GM21515 (cell line): ENCODE measurements around the gene CATSPERZ.
A peak's percentile ranks its signal among the peaks of the same experiment; 100 is the strongest.

Source experiments
- ATAC-seq: cut with Tn5 transposase; IDR thresholded peaks from one replicate; pipeline ENCODE4 v1.9.1; 2021; ENCODE audit not compliant: unreplicated experiment

Gene CATSPERZ

DNA sequence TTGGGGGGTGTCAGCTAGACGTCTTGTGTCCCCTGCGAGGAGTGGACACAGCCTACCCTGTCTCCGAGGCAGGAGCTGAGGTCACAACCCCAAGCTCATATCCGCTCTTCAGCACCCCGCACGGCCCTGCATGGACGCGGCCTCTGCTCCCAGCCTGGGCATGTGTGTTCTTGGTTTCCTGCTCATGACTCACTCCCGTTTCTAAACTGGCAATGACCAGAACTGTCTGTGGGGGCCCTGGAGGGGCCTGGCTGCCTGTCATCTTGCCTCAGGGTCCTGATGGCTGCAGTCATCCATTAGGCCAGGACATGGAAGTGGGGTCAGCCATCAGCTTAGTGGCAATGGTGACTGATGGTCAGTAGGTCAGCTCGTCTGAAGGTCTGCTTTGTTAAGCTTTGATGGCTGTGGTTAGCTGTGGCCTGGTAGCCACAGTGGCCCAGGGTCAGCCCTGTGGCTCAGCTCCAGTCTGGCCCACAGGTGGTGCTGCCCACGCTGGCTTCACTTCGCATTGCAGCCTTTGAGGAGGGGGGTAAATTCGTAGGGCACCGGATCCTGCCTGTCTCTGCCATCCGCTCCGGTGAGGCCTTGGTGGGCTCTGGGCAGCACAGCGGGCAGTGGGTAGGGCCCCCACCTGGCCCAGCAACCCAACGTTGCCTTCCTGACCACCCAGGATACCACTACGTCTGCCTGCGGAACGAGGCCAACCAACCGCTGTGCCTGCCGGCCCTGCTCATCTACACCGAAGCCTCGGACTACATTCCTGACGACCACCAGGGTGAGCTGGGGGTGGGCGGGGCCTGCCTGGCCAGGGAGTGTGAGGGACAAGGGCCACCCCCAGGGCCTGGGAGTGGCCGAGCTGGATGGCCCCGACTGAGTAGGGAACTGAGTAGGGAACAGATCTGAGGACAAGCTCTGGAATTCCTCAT is 36.9 kb upstream of the CATSPERZ start:
- no peak for ATAC-seq

DNA sequence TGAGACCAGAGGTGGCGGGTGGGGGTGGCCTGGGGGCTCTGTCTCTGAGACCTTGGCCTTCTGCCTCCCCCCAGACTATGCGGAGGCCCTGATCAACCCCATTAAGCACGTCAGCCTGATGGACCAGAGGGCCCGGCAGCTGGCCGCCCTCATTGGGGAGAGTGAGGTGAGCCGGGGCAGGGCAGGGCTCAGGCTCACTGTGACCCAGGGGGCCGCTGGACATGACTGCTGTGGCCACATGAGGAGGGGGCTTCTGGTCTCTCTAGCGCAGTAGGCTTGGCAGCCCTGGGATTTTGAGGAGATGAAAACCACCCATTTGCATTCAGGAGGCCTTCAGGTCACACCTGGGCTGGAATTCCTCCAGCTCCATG is 36.2 kb upstream of the CATSPERZ start:
- no peak for ATAC-seq

DNA sequence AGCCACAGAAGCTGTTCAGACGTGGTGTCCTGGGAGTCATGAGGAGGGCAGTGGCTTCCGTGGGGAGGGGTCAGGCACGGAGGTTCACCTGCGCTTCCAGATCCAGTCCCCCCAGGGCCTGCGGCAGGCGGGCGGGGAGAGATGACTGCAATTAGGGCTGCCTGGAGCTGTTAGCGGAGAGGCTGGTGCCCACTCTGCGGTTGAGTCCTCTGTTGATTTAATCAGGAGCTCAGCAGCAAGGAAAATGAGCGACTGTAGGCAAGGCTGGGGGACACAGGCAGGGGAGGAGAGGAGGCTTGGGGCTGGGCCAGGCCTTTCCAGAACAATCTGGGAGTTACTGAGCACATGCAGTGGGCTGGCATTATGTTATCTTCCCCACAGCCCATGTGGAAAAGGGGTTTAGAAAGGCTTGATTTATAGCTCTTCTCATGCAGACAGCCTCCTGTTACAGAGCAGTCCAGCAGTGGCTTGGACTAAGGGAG is 35.7 kb upstream of the CATSPERZ start:
- no peak for ATAC-seq

DNA sequence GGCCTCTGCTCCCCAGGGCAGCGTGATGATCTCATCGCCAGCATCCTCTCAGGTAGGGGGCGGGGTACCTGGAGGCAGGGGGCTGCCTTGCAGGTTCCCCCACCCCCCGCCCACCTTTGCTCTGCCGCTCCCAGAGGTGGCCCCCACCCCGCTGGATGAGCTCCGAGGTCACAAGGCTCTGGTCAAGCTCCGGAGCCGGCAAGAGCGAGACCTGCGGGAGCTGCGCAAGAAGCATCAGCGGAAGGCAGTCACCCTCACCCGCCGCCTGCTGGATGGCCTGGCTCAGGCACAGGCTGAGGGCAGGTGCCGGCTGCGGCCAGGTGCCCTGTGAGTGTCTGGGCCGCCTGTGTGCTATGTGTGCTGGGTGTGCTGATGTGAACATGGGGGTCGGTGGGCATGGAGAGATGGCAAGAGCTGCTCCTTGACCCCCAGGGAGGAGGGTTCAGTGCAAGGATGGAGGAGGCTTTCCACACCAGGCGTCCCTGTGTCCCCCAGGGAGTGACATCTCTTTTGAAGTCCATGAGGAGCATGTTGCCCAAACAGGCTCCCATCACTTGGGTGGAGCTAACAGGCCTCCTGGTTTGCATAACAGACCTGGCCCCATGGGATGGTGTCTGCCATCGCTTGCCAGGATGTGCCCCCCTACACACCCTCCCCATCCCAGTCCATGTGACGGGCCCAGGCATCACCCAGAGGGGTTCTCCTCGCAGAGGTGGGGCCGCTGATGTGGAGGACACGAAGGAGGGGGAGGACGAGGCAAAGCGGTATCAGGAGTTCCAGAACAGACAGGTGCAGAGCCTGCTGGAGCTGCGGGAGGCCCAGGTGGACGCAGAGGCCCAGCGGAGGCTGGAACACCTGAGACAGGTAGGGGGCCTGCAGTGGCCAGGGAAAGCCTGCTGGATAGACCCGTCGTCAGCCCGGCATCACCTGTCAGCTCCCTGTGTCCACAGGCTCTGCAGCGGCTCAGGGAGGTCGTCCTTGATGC is 34.7 kb upstream of the CATSPERZ start:
- ATAC-seq, result no peak

DNA sequence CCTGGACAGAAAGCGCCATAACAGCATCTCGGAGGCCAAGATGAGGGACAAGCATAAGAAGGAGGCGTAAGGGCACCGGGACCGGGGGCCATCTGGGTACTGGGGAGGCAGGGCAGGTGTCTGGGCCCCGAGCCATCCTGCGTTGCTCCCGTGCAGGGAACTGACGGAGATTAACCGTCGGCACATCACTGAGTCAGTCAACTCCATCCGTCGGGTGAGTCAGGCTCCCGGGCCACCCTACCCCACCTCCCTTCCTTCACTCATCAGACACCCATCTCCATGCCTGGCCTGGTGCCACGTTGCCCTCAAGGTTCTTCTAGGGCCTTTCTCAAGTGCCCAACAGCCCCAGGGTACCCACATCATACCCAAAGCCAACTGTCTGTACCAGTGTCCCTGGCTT is 33.8 kb upstream of the CATSPERZ start:
- ATAC-seq, result no peak

DNA sequence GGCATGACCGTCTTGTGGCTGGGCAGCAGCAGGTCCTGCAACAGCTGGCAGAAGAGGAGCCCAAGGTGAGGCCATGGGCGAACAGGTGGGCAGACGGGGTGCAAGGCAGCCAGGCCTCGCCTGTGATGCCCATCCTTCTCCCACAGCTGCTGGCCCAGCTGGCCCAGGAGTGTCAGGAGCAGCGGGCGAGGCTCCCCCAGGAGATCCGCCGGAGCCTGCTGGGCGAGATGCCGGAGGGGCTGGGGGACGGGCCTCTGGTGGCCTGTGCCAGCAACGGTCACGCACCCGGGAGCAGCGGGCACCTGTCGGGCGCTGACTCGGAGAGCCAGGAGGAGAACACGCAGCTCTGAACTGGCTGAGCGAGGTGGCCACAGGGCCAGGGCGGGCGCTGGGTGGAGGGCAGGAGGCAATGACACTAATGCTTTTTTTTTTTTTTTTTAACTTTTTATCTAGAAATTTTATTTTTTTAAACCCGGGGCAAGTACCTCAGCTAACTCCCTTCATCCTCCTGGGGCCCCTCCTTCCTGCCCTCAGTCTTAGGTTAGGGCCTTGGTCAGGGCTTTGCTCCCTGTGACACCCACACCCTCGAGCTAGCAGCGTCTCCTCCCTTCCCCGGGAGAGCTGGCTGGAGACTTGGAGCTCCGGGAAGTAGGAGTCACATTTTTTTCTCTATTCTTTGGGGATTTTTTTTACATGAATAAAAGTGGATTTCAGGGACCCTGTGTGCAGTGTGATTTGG is 32.8 kb upstream of the CATSPERZ start:
- no peak for ATAC-seq

DNA sequence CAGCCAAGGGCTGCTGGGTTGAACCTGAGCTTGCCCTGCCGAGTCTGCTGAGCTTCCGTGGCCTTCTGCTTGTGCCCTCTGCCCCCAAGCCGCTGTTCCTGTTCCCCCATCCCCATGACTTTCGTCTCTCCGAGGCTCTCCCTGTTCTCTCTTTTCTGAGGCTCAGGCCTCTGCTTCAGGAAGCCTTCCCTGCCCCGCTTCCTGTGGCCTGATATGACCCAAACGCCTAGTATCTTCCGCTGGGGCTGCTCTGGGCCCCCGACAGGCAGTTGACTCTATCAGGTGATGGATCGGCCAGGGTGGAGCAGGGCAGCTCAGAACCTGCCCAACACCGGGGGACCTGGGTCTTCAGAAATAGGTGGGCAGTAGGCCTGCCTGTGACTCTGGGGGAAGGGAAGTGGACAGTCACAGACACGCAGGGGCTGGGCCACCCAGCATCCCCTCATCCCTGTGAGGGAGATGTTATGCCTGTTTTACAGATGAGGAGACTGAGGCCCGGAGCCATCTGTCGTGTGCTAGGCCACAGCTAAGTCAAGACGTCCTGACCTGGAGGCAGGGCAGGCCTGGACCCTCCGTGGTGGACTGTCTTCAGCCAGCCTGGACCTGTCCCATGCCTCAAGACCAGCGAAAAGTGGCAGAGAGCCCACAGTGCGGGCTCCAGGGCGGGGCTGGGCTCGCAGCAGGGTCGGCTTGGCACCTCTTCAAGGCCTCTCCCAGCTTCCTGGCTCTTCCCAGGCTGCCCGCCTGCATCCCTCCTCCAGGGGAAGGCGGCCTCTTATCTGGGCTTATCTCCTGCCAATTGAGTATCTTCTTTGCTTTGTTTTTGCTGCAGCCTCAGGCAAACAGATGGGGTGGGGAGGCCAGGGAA is 31.9 kb upstream of the CATSPERZ start:
- ATAC-seq, result no peak

DNA sequence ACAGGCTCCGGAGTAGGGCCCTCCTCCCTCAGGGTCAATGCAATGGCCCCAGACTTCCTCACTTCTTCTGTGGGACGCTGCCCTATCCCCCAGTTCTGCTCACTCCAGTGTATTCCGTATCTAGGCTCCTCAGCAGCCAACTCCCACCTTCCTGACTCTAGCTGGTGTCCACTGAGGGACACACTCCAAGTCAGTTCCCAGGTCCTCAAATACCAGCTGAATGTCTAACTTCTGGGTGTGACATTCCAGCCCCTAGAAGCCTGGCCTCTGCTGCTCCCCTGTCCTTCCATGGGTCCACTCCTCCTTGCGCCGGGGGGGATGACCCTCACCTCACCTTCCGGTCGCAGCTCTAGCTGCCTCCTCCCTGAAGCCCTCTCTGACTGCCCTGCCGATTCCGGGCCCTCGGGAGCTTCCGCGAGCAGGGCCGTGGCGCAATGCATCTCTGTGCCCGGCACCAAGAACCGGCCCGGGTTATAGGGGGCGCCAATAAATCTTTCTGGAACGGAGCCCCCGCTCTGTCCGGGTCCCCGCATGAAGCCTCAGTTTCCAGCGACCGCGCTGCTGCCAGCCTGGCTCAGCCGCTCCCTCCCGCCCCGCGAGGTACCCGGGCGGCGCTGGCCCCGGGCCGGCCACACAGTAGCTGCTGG is 31.1 kb upstream of the CATSPERZ start:
- peak; percentile 17 for ATAC-seq

DNA sequence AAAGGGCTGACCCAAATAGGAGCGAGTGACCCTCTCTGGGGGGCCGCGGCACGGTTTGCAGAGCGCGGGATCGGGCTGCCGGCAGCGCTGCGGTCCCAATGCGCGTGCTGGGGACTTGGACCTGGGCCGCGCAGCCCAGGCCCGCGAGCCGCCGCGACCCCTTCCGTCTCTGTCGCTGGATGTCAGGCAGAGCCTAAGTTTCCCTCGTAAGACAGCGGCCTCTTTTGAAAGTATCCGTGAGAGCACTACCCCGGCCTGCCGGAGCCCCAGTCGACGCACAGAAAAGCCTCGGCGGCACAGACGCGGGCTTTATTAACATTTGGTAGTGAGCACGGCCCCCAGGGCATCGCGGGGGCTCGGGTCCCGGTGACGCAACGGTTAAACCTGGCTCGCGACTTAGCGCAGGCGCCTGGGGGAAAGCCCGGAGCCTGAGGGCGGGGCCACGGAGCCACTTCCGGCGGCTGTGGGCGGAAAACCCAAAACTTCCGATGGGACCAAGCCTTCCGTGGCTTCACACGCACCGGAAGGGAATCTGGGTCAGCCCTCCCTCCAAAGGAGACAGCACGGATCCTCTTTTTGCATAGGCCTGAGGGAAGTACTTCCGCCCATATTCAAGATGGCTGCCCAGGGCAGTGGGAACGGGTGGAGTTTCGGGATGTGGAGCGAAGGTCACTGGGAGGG is 30.5 kb upstream of the CATSPERZ start:
- peak; percentile 57 for ATAC-seq

DNA sequence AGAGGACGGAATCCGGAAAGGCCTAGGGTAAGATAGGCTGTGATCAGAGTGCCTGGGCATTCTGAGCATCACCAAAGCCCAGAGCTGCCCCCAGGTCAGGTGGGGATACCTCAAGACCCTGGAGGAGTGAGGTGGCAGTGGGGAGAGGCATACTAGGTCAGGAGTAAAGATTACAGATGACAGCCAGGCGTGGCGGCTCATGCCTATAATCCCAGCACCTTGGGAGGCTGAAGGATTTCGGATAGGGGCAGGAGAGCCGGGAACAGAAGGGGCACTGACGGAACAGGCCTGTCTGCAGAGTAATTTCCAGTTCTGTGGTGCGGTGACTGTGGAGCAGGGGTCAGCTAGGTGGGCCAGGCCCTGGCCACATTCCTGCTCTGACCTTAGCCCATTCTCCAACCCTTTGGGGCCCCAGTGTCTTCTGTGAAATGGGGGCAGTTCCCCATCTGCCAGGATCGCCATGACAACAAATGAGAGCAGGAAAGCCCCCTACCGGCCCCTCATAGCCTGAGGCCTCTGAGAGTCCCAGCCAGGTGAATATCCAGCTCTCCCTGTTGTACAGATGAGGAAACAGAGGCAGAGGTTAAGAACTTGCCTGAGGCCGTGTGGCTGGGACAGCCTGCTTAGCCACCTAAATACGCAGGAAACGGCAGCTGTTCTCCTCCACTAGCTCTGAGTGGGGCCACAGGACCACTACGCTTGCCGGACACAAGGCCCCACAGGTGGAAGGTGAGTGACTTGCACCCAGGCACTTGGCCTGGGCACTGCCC is 24.9 kb upstream of the CATSPERZ start:
- no peak for ATAC-seq

DNA sequence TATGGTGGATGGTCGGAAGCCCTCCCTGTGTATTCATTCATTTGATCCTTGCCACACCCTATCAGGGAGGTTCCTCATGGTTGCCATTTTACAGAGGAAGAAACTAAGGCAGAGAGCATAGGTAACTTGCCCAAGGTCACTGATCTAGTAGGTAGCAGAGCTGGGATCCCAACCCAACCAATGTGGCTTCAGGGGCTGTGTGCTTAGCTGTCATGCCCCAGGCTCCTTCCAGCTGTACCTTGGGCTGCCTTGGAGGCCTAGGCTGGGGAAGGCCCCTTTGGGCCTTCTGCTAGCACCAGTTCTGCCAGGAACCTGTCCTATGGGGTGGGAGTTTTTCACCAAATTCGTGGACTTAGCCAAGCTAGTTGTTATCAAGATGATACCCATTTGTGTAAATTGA is 24.3 kb upstream of the CATSPERZ start:
- ATAC-seq, result no peak

DNA sequence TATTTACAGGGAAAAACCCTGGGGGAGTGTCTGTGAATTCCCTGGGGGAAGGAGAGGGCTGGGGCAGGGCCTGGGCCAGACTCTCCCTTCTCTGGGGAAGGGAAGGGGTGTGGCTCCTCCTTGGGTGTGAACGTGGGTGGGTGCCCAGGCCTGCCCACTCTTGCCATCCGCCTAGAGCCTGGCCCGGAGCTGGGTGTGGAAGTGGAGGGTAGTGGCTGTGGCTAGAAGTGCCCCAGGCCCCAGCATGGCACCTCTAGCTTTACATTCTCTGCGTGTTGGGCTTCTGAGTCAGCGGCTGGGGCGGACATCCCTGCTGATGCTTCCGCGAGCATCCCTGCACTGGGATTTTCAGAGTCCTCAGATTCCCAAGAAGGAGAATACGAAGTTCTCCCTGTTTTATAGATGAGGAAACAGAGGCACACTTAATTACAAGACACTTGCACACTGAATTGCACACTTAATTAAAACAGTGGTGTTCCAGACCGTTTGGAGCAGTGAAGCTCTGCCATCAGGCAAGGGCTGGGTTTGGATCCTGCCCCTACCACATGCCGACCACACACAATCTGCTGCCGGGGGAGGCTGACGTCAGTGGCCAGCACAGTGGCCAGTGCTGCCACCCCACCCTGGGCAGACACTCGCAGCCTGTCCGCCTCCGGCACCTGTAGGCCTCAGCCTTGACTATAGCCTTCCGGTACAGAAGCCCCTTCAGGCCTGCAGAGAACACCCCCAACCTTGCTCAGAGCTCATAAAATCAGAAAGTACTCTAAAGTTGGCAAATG is 23.3 kb upstream of the CATSPERZ start:
- no peak for ATAC-seq

DNA sequence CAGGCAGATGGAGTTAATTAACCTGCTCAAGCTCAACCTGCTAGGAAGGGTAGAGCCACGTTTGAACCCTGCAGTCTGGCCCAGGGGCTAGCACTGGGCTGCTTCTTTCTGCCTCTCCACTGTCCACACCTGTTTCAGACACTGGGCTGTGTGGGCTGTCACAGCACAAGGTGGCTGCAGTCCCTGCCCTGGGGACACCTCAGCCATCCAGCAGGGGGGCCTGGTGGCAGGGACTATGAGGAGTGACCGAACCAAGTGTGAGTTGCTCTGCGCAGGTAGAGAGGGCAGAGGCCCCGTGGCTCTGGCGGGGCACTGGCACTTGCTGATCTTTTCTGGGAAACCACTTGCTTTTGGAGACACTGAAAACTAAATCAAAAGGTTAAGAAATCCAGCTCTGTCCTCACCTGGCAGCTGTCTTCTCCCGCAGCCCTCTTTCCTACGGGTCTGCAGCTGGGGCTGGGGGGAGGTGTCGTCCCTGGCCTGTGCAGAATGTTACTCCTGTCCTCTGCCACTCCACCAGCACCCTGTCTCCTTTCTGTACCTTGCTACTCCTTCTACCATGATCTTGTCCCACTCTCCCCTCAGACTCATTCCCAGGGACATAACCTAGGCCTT is 21.5 kb upstream of the CATSPERZ start:
- ATAC-seq, result no peak

DNA sequence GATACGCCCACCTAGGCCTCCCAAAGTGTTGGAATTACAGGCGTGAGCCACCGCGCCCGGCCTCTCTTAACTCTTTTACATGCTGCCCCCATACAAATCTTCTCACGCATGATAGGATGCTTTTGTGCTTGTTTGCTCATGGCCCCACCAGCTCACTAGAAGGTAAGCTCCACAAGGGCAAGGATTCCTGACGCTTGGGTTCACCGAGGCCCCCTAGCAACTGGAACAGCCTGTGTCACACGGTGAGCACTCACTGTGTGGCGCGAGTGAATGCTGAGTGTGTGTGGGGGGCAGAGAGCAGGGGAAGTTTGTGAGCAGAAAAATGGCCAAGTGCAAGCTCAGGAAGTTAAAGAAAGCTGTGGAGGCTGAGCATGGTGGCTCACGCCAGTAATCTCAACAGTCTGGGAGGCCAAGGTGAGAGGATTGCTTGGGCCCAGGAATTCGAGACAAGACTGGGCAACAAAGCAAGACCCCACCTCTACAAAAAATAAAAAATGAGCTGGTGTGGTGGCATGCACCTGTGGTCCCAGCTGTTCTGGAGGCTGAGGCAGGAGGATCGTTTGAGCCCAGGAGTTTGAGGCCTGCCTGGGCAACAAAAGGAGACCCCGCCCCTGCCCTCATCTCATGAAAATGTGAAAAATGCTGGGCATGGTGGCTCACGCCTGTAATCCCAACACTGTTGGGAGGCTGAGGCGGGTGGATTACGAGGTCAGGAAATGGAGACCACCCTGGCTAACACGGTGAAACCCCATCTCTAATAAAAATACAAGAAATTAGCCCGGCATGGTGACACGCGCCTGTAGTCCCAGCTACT is 18.0 kb upstream of the CATSPERZ start:
- ATAC-seq, result no peak

DNA sequence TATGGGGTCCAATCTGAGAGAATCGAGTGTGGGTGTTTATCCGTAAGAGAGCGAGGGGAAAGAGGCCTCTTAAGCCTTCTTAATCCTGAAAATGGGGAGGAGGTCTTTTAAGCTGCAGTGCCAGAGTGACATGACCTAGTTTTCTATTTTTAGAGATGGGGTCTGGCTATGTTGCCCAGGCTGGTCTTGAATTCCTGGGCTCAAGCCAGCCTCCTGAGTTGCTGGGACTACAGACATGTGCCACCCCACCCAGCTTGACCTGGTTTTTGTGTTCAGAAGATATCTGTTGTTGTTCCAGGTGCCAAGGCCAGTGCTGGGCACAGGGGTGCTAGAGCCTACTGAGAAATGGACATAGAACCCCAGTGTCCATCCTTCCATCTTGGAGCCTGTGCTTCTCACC is 17.1 kb upstream of the CATSPERZ start:
- ATAC-seq, result no peak
